Hematopoietic multipotent progenitor cell treated with erythropoietin and hydrocortisone succinate and interleukin-3 and kit ligand, for 8 days (in vitro differentiated cells): Measurements from ENCODE around the gene INSIG2.
A peak's percentile ranks its signal among the peaks of the same experiment; 100 is the strongest.
"Not testable (repeated sequence)": the region's sequence is repeated elsewhere in the genome, so short reads cannot be mapped to it uniquely, and the experiment has no call there.

Experiments
- DNase-seq: peaks from one replicate; pipeline ENCODE4 v3.0.0-alpha.2; 2015

The INSIG2 gene

GRCh38 chr2:118061135-118061955, 26.9 kb upstream of the INSIG2 start:
- peak; percentile 43 for DNase-seq

DNA sequence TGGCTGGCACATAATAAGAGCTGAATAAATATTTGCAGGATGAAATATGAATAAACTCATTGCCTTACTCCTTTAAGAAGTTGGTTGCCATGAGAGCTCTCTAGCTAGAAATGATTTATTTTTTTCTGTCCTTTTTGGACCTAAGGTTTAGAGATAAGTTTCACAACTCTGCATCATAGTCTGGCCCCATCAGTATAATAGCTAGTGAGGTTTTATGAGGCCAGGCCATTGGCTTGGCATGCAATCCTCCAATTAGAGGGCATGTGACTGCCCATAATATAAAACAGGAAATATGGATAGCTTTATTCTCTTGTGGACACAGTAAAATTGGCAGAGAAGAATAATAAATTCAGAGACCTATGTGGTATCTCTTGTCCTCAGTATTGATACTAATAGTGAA, 26.2 kb upstream of the INSIG2 start:
- no peak for DNase-seq

GRCh38 chr2:118062669-118063068, 25.6 kb upstream of the INSIG2 start:
- no peak for DNase-seq

GRCh38 chr2:118065015-118065706, 23.1 kb upstream of the INSIG2 start:
- DNase-seq: peak; percentile 12

GRCh38 chr2:118065921-118066511, 22.3 kb upstream of the INSIG2 start:
- DNase-seq: no peak

DNA sequence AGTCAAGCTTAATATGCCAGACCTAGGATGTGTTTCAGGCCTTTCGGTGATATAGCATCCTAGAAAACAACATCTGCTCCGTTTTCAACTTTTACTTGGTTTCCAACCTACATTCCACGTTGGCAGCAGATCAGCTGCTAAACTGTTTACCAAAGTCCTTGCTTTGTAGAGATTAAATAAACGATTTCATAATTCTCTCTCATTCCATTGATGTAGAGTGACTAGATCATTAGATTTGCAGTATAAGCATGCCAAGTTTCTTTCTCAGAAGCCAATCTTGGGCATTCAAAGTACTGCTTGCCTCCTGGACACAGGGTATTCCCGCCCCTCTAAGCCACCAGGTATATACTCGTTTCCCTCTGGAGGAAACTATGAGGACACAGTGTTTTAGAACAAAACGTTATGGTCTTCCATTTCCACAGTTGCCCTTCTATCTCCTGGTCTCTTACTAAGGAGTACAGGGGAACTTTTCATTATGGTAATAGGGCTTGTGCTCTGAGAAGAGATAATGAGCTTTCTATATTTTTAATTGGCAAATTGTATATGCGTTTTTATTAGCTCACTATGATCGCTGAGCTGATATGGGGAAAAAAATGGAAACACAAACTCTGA, 10.5 kb upstream of the INSIG2 start:
- DNase-seq: no peak

- DNase-seq: no peak
Measured at GRCh38 chr2:118078734-118079133, 9.5 kb upstream of the INSIG2 start.

DNA sequence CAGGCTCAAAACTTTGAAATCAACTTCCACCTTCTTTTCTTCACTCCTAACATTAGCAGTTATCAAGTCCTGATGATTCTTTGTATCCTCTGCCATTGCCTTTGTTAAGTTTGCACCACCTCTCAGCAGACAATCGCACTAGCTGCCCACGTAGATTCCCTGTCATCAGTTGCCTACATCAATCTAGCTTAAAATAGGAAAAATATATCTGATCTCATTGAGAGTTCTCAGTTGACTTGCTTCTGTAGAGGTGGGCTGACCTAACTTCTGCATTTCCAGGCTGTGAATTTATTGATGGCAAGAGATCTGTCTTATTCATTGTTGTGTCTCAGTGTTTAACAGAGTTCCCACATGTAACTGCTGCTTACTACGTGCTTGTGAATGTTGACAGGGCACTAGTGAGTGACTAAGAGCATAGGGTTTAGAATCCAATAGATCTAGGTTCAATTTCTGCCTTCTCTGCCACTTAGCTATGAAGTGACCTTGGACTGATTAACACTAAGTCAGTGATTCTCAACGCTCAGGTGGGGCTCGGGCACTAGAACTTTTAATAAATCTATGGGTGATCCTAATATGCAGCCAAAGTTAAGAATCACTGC, 3.7 kb upstream of the INSIG2 start:
- no peak for DNase-seq

DNA sequence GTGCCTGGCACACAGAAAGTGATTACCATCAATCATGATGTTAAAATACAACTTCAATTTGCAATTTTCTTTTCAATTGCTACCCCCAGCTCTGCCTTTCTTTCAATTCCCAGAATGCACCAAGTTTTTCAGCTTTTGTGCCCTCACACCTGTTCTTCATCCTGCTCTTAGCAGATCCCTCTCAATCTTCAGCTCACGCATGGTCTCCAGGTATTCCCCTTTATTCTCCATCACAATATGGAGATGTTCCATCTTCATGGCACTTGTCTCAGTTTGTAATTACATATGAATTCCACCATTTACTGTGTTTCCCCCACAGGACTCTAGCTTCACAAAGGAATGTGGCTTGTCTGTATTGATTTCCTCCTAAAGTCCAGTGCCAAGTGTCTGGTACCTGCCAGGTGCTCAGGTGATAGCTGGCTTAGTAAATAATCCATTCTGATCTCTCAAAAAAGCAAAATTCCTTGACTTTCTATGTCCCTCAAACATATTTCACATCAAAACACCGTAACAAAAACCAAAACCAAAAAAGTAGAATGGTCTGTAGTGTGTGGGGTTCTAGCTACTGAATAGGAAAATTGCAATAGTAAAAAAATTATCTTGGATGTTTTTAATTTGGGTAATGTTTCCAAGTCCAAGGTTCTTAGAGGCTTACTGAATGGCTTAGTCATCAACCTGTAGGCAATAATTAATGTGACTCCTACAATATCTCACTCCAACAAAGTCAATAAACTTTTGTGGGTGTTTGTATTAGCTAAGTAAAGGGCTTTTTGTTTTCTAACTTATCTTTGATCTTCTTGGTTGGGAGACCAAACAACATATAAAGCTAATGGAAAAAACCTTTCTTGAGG, 2.9 kb upstream of the INSIG2 start:
- no peak for DNase-seq

- no peak for DNase-seq
Measured at GRCh38 chr2:118086024-118086633, 2.1 kb upstream of the INSIG2 start.

DNA sequence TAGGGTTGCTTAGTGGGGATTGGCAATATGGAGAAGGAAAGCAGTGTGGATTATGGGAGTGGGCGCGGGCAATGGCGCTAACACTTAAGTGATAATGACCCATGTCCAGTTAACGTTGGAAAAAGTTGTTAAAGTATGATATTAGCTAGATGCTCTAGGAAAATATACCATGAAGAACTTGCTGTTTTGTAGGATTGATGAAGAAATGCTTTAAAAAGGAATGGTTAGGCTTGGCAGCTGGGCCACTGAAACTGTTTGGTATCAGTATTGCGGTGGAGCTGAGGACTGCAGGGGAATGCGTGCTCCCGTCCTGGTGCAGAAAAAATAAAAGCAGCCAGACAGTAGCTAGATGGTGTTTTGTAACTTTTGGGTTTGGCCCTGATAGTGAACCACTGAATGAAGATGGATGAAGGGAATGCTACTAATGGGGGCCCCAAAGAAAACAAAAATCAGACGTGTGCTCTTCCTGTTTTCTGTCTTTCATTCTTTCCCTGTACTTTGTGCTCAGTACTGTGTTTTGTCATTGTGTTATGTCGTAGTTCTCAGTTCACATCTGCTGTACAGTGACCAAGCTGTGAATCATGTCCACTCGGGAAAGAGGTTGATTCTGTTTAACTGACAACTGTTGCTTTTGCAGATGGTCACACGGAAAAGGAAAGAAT, 999 bp downstream of the INSIG2 start:
- DNase-seq: peak; percentile 54

GRCh38 chr2:118090387-118091139, 2.3 kb downstream of the INSIG2 start:
- no peak for DNase-seq

DNA sequence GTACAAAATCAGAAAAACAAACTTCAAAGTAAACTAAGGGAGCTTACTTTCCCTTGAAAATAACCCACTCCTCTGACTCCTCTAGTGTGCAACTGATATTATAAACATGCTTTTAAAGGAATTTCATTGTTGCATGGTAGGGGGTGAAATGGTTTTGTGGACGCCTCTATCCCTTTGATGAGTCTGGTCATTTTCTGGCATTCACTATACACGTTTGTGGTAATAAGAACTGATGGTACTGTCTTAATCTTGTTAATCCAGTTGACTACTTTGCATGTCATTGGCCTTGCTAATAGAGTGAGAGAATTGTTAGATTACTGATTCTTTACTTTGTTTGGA, 2.8 kb downstream of the INSIG2 start:
- DNase-seq: no peak

DNA sequence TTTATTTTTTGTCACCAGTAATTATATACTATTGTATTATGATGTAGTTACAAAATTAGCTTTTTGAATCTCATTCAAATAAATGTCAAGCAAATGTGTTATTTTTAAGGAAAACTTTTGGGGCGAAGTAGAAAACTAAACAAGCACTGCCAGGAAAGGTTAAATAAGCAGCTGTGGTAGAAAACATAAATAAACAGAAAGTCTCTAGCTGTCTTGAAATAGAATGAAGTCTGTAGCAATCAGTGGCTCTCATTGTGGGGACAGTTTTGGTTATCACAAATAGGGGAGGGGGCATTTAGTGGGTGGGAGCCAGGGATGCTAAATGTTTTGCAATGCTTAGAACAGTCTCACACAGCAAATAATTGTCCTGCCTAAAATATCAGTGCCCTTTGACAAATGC, 3.4 kb downstream of the INSIG2 start:
- no peak for DNase-seq

DNA sequence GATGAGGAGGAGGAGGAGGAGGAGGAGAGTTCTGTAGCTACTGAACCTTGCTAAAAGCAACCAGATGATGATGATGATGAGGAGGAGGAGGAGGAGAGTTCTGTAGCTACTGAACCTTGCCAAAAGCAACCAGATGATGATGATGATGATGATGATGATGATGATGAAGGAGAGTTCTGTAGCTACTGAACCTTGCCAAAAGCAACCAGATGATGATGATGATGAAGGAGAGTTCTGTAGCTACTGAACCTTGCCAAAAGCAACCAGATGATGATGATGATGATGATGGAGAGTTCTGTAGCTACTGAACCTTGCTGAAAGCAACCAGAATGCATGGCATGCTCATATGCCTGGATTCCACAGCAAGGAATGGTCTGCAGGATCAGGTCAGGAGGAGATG, 5.8 kb downstream of the INSIG2 start:
- not testable (repeated sequence) for DNase-seq

GRCh38 chr2:118094503-118094902, 6.2 kb downstream of the INSIG2 start:
- DNase-seq: no peak

- no peak for DNase-seq
Measured at GRCh38 chr2:118095610-118096009, 7.3 kb downstream of the INSIG2 start.

DNA sequence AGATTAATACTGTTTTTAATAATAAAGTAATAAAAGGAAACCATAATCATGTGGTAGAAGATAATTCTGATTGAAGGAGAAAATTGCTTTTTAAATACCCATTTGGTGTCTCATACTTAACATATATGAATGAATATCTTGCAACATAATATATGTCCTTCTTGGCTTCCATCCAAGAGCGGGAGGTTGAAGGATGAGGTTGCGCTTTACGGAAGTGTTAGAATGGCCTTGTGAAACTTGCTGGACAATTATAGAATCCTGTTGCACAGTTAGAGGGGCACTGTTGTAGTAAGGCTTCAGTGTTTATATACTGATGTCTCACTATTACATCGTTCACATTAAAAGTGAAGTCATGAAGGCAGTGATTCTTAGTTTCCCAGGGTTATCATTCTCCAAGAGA, 9.4 kb downstream of the INSIG2 start:
- DNase-seq: peak; percentile 16

DNA sequence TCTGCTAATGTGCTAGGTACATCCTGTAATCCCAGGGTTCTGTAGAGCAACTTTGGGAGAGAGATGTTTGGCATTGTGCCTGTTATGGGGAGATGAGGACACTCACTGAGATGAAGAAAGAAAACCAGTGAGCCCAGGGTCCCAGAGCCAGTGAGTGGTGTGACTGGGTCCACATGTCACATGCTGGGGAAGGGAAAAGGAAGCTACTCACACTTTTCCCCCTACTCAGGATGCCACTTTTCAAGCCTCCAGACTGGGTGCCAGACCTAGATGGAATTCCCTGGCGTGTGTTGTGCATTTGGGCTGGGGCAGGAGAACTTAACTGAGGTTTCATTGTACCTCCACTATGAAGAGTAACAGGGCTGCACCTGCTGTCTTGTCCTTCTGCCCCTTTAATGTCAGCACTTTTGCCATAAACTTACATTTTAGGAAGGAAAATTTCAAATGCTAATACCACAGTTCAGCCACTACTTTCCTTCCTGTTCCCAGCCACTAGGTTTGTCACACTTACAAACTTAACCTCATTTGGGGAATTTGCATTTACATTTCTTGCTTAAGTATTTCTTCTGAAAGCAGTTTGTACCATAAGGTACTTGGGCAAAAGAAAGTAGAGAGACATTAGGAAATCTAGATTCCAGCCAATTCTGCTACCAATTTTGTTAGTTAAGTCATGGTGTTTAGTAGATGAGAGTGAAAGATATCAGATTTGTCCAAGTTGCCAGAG, 10.2 kb downstream of the INSIG2 start:
- no peak for DNase-seq
